ENCODE data around the gene RGS7. TPM values are rescaled to one million over a fixed set of nuclear protein-coding genes. Genes with fewer than 3 reads are reported as not detected.

Gene RGS7
- total and polyA plus RNA-seq, 10 of the 15 experiments (the other 5 are each of a cell fraction or from before 2014, with no cell fraction given): not detected

DNA sequence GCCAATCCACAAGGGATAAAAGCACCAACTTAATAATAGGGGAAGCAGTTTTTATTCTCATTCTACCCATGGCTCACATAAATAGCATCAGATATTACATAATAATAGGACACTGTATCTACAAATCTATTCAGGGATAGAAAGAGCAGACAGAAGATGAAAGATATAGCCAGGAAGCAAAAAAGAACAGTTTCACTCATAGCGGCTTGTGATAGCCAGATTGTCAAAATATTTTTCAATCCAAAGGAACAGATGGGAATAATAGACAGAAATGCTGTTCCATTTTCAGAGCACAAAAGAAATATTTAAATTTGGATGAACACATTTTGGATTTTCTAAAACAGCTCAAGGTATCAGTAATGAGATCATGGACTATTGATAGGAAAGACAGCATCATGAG lies 512.5 kb downstream of the RGS7 start:
- FAIRE-seq (no peak), DNase-seq (ENCODE audit: low read depth, low spot score) (no peak), ATAC-seq (no peak)
- H3K27ac ChIP-seq (ENCODE audit: control insufficient read depth, insufficient read depth): no peak overlapping the region
- POLR2A ChIA-PET: no interaction called here
- no peak overlapping the region for H3K4me3 ChIP-seq
- 63% methylated on average over 1 of the region's 1 CpG for WGBS (ENCODE audit: insufficient coverage, insufficient replicate concordance, low lambda C conversion rate, missing lambda C conversion rate)
- H3K79me2 ChIP-seq (ENCODE audit: control insufficient read depth, insufficient read depth, low read length): no peaks in the 10 kb centered on the region
- intact Hi-C loops (cut with micrococcal nuclease; ENCODE audit: unreplicated experiment) (no loop called here), in situ Hi-C loops (cut with MboI) (no loop called here)
- RAD21 ChIA-PET (ENCODE audit: unreplicated experiment): no interaction called here
- no peaks in the 10 kb centered on the region for H3K9me3 ChIP-seq (replicated peaks; ENCODE audit: control insufficient read depth, insufficient read depth, low read length)
- H3K4me2 ChIP-seq (ENCODE audit: control insufficient read depth, insufficient read depth): no peak overlapping the region
- H2AFZ ChIP-seq (ENCODE audit: control insufficient read depth, low read depth, low read length): no peak overlapping the region
- H3K4me1 ChIP-seq (ENCODE audit: control insufficient read depth, insufficient read depth, low read length): no peaks in the 10 kb centered on the region
- SMC1A ChIA-PET (ENCODE audit: uncharacterized antibody, unreplicated experiment): no interaction called here
- no peaks in the 10 kb centered on the region for H3K36me3 ChIP-seq (ENCODE audit: control insufficient read depth in 2 of 2, insufficient read depth in 2 of 2, low read length in 1 of 2)
- H4K20me1 ChIP-seq (ENCODE audit: control insufficient read depth, insufficient read depth): no peaks in the 10 kb centered on the region
- BruUV-seq (replicated peaks): no TSS peak
- H3K9ac ChIP-seq (ENCODE audit: control insufficient read depth, insufficient read depth, low read length): no peak overlapping the region
- TF ChIP-seq MTA2 (IDR thresholded peaks at IDR 0.05; ENCODE audit: low read depth) (no peak), CREB1 (IDR thresholded peaks at IDR 0.05; ENCODE audit: low read depth) (no peak), BHLHE40 (IDR thresholded peaks at IDR 0.05; ENCODE audit: borderline replicate concordance in 1 of 2, low read depth in 2 of 2, low read length in 1 of 2) (no peak), SREBF1 (IDR thresholded peaks at IDR 0.05; ENCODE audit: low read length) (no peak), NFYA (IDR thresholded peaks at IDR 0.05; ENCODE audit: borderline replicate concordance, low read depth, low read length) (no peak), MEF2B (IDR thresholded peaks at IDR 0.05; ENCODE audit: partially characterized antibody, poor library complexity, severe bottlenecking) (no peak)
- TF ChIP-seq, protein P1, sequence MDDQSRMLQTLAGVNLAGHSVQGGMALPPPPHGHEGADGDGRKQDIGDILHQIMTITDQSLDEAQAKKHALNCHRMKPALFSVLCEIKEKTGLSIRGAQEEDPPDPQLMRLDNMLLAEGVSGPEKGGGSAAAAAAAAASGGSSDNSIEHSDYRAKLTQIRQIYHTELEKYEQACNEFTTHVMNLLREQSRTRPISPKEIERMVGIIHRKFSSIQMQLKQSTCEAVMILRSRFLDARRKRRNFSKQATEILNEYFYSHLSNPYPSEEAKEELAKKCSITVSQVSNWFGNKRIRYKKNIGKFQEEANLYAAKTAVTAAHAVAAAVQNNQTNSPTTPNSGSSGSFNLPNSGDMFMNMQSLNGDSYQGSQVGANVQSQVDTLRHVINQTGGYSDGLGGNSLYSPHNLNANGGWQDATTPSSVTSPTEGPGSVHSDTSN (IDR thresholded peaks at IDR 0.05; ENCODE audit: insufficient replicate concordance, low read depth, low read length): no peak
- TF ChIP-seq, protein P2, sequence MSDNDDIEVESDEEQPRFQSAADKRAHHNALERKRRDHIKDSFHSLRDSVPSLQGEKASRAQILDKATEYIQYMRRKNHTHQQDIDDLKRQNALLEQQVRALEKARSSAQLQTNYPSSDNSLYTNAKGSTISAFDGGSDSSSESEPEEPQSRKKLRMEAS (IDR thresholded peaks at IDR 0.05; ENCODE audit: low read depth, low read length): no peak
- TF ChIP-seq, protein P3, sequence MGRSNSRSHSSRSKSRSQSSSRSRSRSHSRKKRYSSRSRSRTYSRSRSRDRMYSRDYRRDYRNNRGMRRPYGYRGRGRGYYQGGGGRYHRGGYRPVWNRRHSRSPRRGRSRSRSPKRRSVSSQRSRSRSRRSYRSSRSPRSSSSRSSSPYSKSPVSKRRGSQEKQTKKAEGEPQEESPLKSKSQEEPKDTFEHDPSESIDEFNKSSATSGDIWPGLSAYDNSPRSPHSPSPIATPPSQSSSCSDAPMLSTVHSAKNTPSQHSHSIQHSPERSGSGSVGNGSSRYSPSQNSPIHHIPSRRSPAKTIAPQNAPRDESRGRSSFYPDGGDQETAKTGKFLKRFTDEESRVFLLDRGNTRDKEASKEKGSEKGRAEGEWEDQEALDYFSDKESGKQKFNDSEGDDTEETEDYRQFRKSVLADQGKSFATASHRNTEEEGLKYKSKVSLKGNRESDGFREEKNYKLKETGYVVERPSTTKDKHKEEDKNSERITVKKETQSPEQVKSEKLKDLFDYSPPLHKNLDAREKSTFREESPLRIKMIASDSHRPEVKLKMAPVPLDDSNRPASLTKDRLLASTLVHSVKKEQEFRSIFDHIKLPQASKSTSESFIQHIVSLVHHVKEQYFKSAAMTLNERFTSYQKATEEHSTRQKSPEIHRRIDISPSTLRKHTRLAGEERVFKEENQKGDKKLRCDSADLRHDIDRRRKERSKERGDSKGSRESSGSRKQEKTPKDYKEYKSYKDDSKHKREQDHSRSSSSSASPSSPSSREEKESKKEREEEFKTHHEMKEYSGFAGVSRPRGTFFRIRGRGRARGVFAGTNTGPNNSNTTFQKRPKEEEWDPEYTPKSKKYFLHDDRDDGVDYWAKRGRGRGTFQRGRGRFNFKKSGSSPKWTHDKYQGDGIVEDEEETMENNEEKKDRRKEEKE (IDR thresholded peaks at IDR 0.05): no peak
- TF ChIP-seq, protein P4, sequence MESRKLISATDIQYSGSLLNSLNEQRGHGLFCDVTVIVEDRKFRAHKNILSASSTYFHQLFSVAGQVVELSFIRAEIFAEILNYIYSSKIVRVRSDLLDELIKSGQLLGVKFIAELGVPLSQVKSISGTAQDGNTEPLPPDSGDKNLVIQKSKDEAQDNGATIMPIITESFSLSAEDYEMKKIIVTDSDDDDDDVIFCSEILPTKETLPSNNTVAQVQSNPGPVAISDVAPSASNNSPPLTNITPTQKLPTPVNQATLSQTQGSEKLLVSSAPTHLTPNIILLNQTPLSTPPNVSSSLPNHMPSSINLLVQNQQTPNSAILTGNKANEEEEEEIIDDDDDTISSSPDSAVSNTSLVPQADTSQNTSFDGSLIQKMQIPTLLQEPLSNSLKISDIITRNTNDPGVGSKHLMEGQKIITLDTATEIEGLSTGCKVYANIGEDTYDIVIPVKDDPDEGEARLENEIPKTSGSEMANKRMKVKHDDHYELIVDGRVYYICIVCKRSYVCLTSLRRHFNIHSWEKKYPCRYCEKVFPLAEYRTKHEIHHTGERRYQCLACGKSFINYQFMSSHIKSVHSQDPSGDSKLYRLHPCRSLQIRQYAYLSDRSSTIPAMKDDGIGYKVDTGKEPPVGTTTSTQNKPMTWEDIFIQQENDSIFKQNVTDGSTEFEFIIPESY (IDR thresholded peaks at IDR 0.05): no peak
- no peaks in the 10 kb centered on the region for H3K27me3 ChIP-seq (replicated peaks in 1 of 2; ENCODE audit: control insufficient read depth in 2 of 2, insufficient read depth in 2 of 2, low read length in 1 of 2)
- CTCF ChIA-PET: no interaction called here

Data from GM12878 (cell line).